ENCODE results near the gene IFT172.

The IFT172 gene

GRCh38 chr2:27420996-27421395 lies 68.5 kb downstream of the IFT172 start:
- DNase-seq = no peak

DNA sequence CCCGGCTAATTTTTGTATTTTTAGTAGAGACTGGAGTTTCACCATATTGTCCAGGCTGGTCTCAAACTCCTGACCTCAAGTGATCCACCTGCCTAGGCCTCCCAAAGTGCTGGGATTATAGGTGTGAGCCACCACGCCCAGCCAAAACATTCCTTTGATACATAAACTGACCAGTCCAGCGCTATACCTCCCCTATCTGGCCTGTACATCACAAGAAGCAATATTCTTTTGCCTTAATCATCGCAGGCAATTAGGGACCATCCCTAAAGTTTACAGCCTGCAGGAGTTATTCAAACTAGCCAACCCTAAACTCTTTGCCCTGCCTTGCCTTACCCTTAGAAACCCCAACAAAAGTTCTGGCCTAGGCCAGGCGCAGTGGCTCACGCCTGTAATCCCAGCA lies 73.4 kb downstream of the IFT172 start:
- no peak for DNase-seq

- DNase-seq = no peak
Observed at GRCh38 chr2:27412419-27413152, 77.0 kb downstream of the IFT172 start.

DNA sequence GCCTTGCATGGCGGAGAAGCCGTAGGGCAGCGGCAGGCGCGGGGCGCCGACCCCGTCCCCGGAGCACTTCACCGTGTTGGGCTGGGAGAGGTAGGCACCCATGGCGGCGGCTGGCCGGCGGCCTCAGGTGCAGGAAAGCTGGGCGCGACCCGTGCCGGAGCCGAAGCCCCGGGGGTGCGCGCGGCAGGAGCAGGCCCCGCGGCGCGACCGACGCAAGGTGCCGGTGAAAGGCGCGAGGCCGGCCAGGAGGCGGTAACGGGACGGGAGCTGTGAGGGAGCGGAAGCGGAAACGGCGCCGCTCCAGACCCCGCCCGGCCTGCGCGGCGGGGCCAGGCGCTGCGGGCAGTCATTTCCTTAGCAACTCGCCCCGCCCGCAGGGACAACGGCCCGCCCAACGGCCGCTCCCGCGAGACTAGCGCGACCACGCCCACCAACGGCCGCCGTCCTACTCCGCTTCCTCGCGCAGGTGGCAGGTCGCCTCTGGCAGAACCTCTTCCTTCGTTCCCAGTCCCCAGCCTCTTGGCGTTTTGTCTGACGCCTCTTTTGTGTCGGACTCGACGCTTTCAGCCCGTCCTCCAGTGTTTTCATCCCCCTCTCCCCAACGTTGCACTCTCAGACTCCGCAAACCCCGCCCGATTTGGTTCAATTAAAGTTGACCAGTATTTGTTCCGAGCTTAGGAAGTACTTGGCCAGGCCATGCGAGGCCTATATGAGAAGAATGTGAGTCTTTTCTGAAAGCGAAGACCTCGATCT lies 80.0 kb downstream of the IFT172 start, which contains the start of gene PPM1G:
PPM1G (minus strand) TSS at position 271 of the 753 bp plus-strand sequence; CDS start at position 102, 169 bp downstream.
- peak; percentile 58 for DNase-seq

- no peak for DNase-seq
Observed at GRCh38 chr2:27408601-27409320, 80.8 kb downstream of the IFT172 start.

GRCh38 chr2:27407798-27408491 lies 81.6 kb downstream of the IFT172 start:
- no peak for DNase-seq

DNA sequence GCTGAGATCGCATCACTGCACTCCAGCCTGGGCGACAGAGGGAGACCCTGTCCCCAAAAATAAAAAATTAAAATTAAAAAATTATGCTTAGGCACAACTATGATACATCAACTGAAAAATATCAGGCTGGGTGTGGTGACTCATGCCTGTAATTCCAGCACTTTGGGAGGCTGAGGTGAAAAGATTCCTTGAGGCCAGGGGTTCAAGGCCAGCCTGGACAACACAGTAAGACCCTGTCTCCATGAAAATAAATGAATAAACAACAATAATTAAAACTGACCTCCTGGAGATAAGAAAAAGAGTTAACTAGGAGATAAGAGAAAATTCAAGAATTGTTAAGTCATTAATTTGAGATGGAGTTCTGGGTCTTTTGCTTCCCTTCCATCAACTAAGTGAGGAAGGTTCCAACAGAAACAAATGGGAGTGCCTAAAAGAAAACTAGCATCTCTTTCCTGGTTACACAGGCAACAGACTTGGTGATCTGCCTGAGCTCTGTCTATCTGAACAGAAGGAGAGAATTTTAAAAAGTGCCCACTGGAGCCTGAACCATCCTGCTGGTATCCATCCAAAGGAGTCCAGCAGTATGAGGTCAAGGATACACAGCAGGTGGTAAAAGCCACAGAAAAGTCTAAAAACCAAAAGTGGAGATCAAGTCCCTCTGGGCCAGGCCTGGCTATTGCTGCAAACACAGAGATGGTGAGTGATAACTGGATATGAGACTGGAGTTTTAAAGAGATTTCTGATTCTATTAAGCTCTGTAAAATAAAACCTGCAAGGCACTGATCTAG lies 89.0 kb downstream of the IFT172 start:
- no peak for DNase-seq

- no peak for DNase-seq
Observed at GRCh38 chr2:27398962-27399361, 90.6 kb downstream of the IFT172 start.
